ENCODE results near the gene ANAPC5.
"Not testable (repeated sequence)": the region's sequence is repeated elsewhere in the genome, so short reads cannot be mapped to it uniquely, and the experiment has no call there.

ANAPC5 gene

DNA sequence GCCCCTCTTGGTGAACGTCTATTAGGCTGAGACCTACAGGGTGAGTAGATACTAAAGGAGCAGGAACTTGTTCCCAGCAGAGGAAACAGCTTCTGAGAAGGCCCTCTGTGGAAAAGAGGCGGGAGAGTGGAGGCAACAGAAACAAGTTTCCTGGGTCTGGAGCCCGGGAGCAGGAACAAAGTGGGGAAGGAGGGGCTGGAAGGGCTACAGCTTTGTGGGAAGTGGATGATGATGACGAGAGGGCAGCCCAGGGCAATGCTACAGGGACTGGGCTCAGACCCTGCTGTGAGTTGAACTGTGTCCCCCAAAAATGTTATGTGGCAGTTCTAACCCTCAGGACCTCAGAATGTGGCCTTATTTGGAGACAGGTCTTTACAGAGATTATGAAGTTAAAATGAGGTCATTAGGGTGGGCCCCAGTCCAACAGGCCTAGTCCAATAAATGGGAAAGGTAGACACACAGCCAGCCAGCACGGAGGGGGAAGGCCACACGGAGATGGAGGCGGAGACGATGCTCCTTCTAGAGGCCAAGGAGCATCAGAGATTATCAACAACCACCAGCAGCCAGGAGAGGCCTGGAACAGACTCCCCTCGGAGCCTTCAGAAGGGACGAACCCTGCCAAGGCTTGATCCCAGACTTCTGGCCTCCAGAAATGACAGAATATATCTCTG lies 70.0 kb downstream of the ANAPC5 start:
- no peak overlapping the region for H3K27ac ChIP-seq
- TF ChIP-seq, protein P1, sequence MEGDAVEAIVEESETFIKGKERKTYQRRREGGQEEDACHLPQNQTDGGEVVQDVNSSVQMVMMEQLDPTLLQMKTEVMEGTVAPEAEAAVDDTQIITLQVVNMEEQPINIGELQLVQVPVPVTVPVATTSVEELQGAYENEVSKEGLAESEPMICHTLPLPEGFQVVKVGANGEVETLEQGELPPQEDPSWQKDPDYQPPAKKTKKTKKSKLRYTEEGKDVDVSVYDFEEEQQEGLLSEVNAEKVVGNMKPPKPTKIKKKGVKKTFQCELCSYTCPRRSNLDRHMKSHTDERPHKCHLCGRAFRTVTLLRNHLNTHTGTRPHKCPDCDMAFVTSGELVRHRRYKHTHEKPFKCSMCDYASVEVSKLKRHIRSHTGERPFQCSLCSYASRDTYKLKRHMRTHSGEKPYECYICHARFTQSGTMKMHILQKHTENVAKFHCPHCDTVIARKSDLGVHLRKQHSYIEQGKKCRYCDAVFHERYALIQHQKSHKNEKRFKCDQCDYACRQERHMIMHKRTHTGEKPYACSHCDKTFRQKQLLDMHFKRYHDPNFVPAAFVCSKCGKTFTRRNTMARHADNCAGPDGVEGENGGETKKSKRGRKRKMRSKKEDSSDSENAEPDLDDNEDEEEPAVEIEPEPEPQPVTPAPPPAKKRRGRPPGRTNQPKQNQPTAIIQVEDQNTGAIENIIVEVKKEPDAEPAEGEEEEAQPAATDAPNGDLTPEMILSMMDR (IDR thresholded peaks at IDR 0.05) = no peak
- TF ChIP-seq ZFX (IDR thresholded peaks at IDR 0.05; ENCODE audit: borderline replicate concordance) = no peak

DNA sequence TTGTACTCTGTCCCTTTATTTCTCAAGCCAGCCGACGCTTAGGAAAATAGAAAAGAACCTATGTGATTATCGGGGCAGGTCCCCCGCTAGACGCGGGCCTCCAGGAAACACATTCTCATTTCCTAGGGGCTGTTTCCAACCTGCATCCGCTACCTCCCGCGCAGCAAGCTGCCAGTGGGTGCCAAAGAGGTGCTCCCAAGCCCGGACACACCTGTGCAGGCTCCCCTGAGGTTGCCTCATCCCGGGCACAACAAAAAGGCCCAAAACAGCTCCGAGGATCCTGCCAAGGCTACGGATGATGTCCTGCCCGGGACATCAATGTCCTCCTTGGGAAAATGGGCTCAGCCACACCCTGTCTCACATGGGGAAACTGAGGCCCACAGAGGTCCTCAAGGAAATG lies 71.1 kb downstream of the ANAPC5 start:
- not testable (repeated sequence) for H3K27ac ChIP-seq

DNA sequence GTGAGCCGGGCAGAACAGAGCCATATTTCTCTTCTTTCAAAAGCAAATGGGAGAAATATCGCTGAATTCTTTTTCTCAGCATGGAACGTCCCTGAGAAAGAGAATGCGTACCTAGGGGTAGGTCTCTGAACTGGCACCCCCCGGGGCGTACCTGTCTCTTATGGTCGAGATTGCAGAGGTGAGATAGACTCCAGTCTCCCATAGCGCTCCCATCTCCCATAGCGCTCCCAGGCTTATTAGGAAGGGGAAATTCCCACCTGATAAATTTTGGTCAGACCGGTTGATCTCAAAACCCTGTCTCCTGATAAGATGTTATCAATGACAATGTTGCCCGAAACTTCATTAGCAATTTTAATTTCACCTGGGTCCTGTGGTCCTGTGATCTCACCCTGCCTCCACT lies 71.7 kb downstream of the ANAPC5 start:
- H3K27ac ChIP-seq = not testable (repeated sequence)

DNA sequence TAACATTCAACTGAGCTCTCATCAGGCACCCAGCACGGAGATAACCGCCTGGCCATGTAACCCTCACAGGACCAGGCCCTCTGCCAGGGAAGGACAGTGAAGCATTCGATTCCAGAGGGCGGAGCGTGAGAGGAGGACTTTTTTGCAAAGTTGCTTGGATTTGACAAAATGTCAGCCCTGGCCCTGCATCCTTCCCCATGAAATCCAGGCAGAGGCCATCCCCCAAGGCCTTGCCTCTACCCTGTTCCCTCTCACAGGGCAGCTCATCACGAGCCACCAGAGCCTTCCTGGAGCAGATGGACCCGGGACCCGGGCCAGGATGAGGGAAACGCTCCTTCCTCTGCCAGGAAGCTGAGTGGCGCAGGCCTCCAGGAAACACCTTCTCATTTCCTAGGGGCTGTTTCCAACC lies 72.7 kb downstream of the ANAPC5 start:
- H3K27ac ChIP-seq = no peak overlapping the region
- TF ChIP-seq, protein P1 (IDR thresholded peaks at IDR 0.05) = no peak
- no peak for TF ChIP-seq ZFX (IDR thresholded peaks at IDR 0.05; ENCODE audit: borderline replicate concordance)

DNA sequence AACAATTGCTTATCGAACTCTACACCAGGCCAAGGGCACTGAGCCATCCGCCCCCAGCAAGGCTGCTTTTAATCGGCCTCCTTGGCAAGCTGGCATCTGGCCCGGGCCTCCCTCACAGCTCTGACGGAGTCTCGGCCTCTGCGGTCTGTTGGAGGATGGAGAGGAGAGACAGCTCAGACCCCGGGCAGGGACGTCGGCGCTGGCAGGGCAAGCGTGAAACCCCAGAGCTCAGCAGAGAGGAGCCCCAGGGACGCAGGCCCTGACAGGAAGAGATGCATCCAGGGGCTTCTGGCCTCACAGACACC lies 73.2 kb downstream of the ANAPC5 start:
- H3K27ac ChIP-seq = no peak overlapping the region
- TF ChIP-seq, protein P1 (IDR thresholded peaks at IDR 0.05) = no peak
- TF ChIP-seq ZFX (IDR thresholded peaks at IDR 0.05; ENCODE audit: borderline replicate concordance) = no peak

DNA sequence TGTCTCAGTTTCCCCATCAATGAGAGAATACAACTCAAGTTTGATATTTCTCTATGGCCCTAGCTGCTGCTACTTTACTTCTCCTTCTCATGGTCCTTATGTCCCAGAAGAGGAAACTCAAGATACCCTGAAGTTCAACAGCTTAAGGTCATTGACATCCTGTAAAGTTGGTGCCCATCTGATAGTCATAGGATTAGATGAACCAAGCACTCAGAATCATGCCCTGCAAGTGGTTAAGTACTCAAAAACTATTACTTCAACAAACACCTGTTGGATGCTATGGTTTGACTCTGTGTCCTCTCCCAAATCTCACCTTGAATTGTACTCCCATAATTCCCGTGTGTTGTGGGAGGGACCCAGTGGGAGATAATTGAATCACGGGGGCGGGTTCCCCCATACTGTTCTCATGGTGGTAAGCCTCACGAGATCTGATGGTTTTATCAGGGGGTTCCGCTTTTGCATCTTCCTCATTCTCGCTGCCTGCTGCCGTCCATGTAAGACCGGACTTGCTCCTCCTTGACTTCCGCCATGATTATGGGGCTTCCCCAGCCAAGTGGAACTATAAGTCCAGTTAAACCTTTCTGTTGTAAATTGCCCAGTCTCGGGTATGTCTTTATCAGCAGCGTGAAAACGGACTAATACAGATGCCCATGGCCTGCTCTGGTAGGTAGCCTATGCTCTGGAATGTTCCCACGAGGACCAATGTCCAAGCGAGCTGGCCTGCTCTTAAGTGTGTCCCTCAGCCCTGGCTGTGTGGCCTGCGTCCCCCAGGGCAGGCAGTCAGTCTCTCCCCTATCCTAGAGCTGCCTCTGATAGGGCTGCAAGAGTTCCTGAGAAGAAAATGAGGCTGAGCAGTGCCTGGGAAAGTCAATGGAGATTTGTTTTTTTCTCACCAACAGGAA lies 73.8 kb downstream of the ANAPC5 start:
- no peak for TF ChIP-seq ZFX (IDR thresholded peaks at IDR 0.05; ENCODE audit: borderline replicate concordance)
- TF ChIP-seq, protein P1 (IDR thresholded peaks at IDR 0.05) = no peak
- no peak overlapping the region for H3K27ac ChIP-seq

DNA sequence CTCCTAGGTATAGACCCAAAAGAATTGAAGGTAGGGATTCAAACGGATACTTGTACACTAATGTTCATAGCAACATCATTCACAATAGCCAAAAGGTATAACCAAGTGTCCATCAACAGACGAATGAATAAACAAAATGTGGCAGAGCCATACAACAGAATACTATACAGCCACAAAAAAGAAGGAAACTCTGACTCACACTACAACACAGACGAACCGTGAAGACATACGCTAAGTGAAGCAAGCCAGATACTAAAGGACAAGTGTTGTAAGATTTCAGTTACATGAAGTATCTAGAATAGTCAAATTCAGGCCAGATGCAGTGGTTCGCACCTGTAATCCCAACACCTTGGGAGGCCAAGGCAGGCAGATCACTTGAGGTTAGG lies 74.8 kb downstream of the ANAPC5 start:
- TF ChIP-seq, protein P1 (IDR thresholded peaks at IDR 0.05) = no peak
- no peak for TF ChIP-seq ZFX (IDR thresholded peaks at IDR 0.05; ENCODE audit: borderline replicate concordance)
- H3K27ac ChIP-seq = no peak overlapping the region

DNA sequence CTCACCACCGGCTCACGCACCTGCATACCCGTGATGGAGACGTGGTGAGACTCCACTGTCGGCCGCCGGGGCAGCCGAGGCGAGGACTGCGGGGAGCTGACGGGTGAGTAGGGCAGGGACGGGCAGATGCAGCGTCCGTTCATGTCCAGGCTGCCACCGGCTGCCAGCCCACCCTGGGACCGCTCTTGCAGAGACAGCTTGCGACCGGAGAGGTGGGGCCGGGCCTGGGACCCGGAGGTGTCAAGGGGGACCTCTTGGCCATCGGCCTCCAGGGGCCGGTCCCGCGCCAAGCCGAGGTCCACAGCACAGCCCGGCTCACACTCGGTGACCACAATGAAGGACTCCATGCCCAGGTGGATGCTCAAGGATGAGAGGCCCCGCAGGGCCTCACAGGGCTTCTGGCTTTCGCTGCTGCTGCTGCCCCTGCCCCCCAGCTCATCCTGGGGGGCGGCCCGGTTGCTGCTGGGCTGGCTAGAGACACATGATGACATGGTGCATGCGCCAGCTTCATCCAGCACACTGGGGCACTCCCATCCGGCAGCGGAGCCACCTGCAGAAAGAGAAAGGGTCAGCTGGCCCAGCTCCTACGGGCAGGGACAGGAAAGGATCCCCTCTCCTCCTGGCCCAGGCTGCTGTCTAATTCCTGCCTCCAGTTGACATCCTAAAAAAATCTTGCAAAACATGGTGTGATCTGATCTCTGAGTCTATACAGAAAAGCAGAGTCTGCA lies 78.0 kb downstream of the ANAPC5 start:
- TF ChIP-seq, protein P1 (IDR thresholded peaks at IDR 0.05) = no peak
- no peak for TF ChIP-seq ZFX (IDR thresholded peaks at IDR 0.05; ENCODE audit: borderline replicate concordance)
- H3K27ac ChIP-seq = no peak overlapping the region
